GM21786 (cell line): ENCODE measurements around the gene CTU1.

Source experiments
- ATAC-seq: cut with Tn5 transposase; IDR thresholded peaks from one replicate; pipeline ENCODE4 v1.9.1; 2021; ENCODE audit not compliant: unreplicated experiment

Gene CTU1

GRCh38 chr19:51107406-51108065, 673 bp downstream of the CTU1 start:
- ATAC-seq = peak; percentile 3

- no peak for ATAC-seq
Measured at GRCh38 chr19:51103926-51104341, 4.3 kb downstream of the CTU1 start.

- no peak for ATAC-seq
Measured at GRCh38 chr19:51102991-51103390, 5.2 kb downstream of the CTU1 start.

GRCh38 chr19:51101171-51101865, 6.9 kb downstream of the CTU1 start:
- no peak for ATAC-seq

GRCh38 chr19:51100601-51101000, 7.6 kb downstream of the CTU1 start:
- no peak for ATAC-seq

- no peak for ATAC-seq
Measured at GRCh38 chr19:51099047-51099382, 9.2 kb downstream of the CTU1 start.

GRCh38 chr19:51098365-51099046, 9.7 kb downstream of the CTU1 start:
- no peak for ATAC-seq

GRCh38 chr19:51097796-51098195, 10.4 kb downstream of the CTU1 start:
- no peak for ATAC-seq

- ATAC-seq = no peak
Measured at GRCh38 chr19:51097166-51097738, 11.0 kb downstream of the CTU1 start.

- no peak for ATAC-seq
Measured at GRCh38 chr19:51096473-51097165, 11.6 kb downstream of the CTU1 start.

- ATAC-seq = no peak
Measured at GRCh38 chr19:51094696-51095279, 13.4 kb downstream of the CTU1 start.

GRCh38 chr19:51093510-51094345, 14.5 kb downstream of the CTU1 start:
- no peak for ATAC-seq

- no peak for ATAC-seq
Measured at GRCh38 chr19:51093101-51093500, 15.1 kb downstream of the CTU1 start.

- no peak for ATAC-seq
Measured at GRCh38 chr19:51091895-51092873, 16.0 kb downstream of the CTU1 start.

GRCh38 chr19:51091126-51091525, 17.1 kb downstream of the CTU1 start:
- ATAC-seq = no peak

- ATAC-seq = no peak
Measured at GRCh38 chr19:51090471-51090870, 17.7 kb downstream of the CTU1 start.

GRCh38 chr19:51089786-51090185, 18.4 kb downstream of the CTU1 start:
- no peak for ATAC-seq

GRCh38 chr19:51086153-51086850, 21.9 kb downstream of the CTU1 start:
- no peak for ATAC-seq
